HFFc6 (cell line): ENCODE measurements around the gene PRKCE. TPM values are rescaled to one million over a fixed set of nuclear protein-coding genes. Genes with fewer than 3 reads are reported as not detected.
A peak's percentile ranks its signal among the peaks of the same experiment; 100 is the strongest.

Source experiments
- DNase-seq: peaks from one replicate; pipeline ENCODE4 v3.0.0-alpha.2; 2018
- H3K27ac Mint-ChIP-seq: 2 replicates; pipeline ENCODE4 v1.8.0; 2020; ENCODE audit warnings: mild to moderate bottlenecking, mixed read lengths
- H3K27me3 Mint-ChIP-seq: 2 replicates; pipeline ENCODE4 v1.8.0; 2021; ENCODE audit warnings: mild to moderate bottlenecking, moderate library complexity, mixed read lengths; ENCODE audit not compliant: insufficient read depth
- H3K36me3 Mint-ChIP-seq: 2 replicates; pipeline ENCODE4 v1.8.0; 2021; ENCODE audit warnings: low read depth, mixed read lengths
- H3K4me1 Mint-ChIP-seq: 2 replicates; pipeline ENCODE4 v1.8.0; 2020; ENCODE audit warnings: low read depth, mixed read lengths
- H3K4me3 Mint-ChIP-seq: 2 replicates; pipeline ENCODE4 v1.8.0; 2020; ENCODE audit warnings: mild to moderate bottlenecking, moderate library complexity, mixed read lengths
- H3K9me3 Mint-ChIP-seq: 2 replicates; pipeline ENCODE4 v1.8.0; 2020; ENCODE audit warnings: mild to moderate bottlenecking, mixed read lengths
- total RNA-seq, 6 experiments: library from RNA; stranded (reverse); fragmentation: NEBNext Ultra II Directional; extraction: Animal tissue kit (Norgen Biotek cat#: 25700); gene quantifications; 2 replicates in 1 of 6; 3 replicates in 5 of 6; pipeline ENCODE4 v1.2.3, GENCODE V29; 2021
- TF ChIP-seq, protein P1 (sequence below): fragments of 200-600 bp; sonication (generic); IDR thresholded peaks from 2 replicates; pipeline ENCODE4 v1.5.0; 2021; ENCODE audit warnings: antibody characterized with exemption, mild to moderate bottlenecking

Gene PRKCE
- total RNA-seq, 6 experiments from 2014 or later = 10.8 to 13.7 (median 12.0) TPM

DNA sequence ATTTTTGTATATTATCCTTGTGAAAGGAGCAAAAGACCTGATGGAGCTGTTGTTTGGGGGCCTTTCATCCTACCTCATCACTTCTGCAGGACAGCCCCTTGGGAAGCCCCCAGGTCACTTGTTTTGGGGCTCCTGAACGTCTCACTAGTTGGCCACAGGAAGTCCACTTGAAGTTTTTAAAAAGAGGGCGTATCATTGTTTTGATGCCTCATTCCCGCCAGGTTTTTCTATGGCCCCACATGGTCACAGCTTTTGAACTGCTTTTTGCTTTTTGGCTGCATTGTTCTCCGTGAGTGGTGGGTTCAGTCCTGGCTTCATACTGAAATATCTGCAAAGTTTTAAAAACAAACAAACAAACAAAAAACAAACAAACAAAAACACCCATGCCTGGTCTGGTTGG is 216.3 kb downstream of the PRKCE start:
- H3K4me3 Mint-ChIP-seq = no peak overlapping the region
- H3K36me3 Mint-ChIP-seq = peaks cover 6% of the 10 kb centered on the region; the same call in 1 of the 2 replicates
- TF ChIP-seq, protein P1, sequence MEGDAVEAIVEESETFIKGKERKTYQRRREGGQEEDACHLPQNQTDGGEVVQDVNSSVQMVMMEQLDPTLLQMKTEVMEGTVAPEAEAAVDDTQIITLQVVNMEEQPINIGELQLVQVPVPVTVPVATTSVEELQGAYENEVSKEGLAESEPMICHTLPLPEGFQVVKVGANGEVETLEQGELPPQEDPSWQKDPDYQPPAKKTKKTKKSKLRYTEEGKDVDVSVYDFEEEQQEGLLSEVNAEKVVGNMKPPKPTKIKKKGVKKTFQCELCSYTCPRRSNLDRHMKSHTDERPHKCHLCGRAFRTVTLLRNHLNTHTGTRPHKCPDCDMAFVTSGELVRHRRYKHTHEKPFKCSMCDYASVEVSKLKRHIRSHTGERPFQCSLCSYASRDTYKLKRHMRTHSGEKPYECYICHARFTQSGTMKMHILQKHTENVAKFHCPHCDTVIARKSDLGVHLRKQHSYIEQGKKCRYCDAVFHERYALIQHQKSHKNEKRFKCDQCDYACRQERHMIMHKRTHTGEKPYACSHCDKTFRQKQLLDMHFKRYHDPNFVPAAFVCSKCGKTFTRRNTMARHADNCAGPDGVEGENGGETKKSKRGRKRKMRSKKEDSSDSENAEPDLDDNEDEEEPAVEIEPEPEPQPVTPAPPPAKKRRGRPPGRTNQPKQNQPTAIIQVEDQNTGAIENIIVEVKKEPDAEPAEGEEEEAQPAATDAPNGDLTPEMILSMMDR = no peak
- H3K27ac Mint-ChIP-seq = no peak overlapping the region
- peaks cover 40% of the 10 kb centered on the region for H3K4me1 Mint-ChIP-seq
- no peaks in the 10 kb centered on the region for H3K9me3 Mint-ChIP-seq
- DNase-seq = no peak
- H3K27me3 Mint-ChIP-seq = no peaks in the 10 kb centered on the region; the same call in 1 of the 2 replicates

DNA sequence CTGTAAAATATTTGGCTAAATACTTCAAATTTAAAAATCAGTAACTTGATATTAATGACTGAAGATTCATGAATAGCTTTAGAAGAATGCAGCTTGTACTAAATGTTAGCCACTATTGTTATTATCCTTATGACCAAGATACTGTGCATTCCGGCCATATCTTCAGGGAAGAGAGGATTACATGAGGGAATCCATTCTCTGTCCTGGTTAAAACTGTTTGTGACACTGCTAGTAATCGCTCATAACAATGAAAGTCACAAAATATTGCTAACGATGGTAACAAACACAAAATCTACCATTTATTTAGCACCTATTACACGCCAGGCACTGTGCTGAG is 217.7 kb downstream of the PRKCE start:
- peak; percentile 56 for DNase-seq
- Mint-ChIP-seq H3K4me3 (no peak overlapping the region), H3K9me3 (no peaks in the 10 kb centered on the region)

DNA sequence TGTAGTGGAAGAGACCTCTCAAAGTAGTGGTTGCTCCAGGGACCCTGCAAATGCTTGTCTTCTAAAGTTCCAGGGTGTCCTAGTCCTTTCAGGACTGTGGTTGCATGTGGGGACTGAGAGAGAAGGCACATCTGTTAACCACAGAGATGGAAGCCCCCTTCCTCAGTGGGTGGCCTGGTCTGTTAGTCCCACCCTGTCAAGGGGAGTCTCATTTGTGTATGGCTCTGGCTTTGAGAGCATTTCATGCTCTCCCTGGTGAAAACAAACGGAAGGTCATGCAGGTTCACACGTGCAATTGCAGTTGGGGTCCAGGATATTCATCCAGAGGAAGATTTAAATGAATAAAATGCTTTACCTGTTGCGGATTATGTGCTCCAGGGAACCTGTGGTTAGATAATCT is 219.6 kb downstream of the PRKCE start:
- peaks cover 18% of the 10 kb centered on the region for H3K36me3 Mint-ChIP-seq
- DNase-seq = no peak
- no peaks in the 10 kb centered on the region; the same call in 1 of the 2 replicates for H3K27me3 Mint-ChIP-seq
- H3K27ac Mint-ChIP-seq = no peak overlapping the region
- peaks cover 42% of the 10 kb centered on the region for H3K4me1 Mint-ChIP-seq
- peaks cover under 1% of the 10 kb centered on the region; the same call in 1 of the 2 replicates for H3K9me3 Mint-ChIP-seq
- TF ChIP-seq, protein P1 = no peak
- H3K4me3 Mint-ChIP-seq = no peak overlapping the region

More for the DNA sequence above, 217.7 kb downstream of the PRKCE start:
- Mint-ChIP-seq H3K4me1 (peaks cover 42% of the 10 kb centered on the region), H3K27ac (peak overlapping the region; percentile 54), H3K36me3 (peaks cover 6% of the 10 kb centered on the region; the same call in 1 of the 2 replicates), H3K27me3 (no peaks in the 10 kb centered on the region; the same call in 1 of the 2 replicates)
- TF ChIP-seq, protein P1 = no peak

DNA sequence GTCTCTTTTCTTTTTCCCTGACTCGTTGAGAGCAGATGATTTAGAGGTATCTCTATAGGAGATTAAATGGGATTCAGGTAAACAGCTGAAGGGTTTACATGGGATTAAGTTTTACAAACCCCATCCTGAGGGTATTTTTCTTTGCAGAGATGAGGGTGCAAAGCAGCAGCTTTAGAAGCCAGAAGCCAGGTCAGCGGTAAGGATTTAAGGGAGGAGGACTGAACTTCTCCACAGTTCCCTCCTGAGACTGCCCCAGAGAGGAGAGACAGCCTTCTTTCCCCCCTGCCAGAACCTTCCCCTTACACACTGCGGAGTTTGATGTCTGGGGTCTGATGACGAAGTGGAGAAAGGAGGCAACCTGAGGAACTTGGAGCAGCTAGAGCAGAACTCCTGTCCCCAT is 220.1 kb downstream of the PRKCE start:
- TF ChIP-seq, protein P1 = no peak
- DNase-seq = no peak
- Mint-ChIP-seq H3K27ac (no peak overlapping the region), H3K4me1 (peaks cover 42% of the 10 kb centered on the region), H3K36me3 (peaks cover 23% of the 10 kb centered on the region), H3K9me3 (peaks cover 6% of the 10 kb centered on the region; the same call in 1 of the 2 replicates), H3K4me3 (no peak overlapping the region), H3K27me3 (no peaks in the 10 kb centered on the region; the same call in 1 of the 2 replicates)

DNA sequence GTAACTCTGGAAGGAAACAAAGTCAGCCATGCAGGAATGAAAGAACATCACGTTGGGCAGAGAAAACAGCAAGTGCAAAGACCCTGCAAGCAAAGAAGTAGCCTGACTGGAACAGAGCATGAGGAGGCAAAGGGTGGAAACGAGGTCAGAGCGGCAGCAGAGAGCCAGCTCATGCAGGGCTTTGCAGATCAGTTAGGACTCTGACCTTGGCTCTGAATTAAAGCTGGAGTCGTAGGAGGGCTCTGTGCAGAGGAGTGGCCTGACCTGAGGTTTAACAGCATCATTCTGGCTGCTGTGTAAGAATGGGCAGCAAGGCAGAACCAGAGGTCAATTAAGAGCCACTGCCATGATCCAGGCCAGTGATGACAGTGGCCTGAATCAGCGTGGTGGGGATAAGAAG is 220.7 kb downstream of the PRKCE start:
- Mint-ChIP-seq H3K4me3 (peak overlapping the region; percentile 5; the same call in 1 of the 2 replicates), H3K4me1 (peaks cover 42% of the 10 kb centered on the region), H3K27ac (peak overlapping the region; percentile 8; the same call in 1 of the 2 replicates), H3K9me3 (peaks cover 10% of the 10 kb centered on the region), H3K27me3 (no peaks in the 10 kb centered on the region; the same call in 1 of the 2 replicates), H3K36me3 (peaks cover 26% of the 10 kb centered on the region)
- TF ChIP-seq, protein P1 = no peak
- peak; percentile 52 for DNase-seq
